ENCODE data around the gene SMPD3.

Gene SMPD3

DNA sequence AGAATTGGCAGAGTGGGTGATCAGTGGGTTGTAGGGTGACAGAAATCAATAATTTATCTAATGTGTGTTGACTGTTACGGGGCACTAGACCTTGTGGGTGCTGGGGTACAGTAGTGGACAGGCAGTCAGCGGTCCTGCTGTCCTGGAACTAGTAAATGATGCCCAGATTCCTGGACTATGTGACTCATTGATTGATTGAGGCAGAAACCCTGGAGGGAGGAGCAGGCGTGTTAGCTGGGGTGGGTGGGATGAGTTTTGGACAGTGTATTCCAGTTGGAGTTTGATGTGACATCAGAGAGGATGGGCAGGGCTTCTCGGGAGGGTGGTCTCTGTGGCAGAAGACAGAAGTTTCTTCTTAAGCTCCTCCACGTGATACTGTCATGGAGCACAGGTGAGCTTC, 113.1 kb downstream of the SMPD3 start:
- DNase-seq (ENCODE audit: low read depth in 2 of 2) = no peak

GRCh38 chr16:68332411-68333121, 115.7 kb downstream of the SMPD3 start:
- DNase-seq (ENCODE audit: low read depth in 2 of 2) = no peak

DNA sequence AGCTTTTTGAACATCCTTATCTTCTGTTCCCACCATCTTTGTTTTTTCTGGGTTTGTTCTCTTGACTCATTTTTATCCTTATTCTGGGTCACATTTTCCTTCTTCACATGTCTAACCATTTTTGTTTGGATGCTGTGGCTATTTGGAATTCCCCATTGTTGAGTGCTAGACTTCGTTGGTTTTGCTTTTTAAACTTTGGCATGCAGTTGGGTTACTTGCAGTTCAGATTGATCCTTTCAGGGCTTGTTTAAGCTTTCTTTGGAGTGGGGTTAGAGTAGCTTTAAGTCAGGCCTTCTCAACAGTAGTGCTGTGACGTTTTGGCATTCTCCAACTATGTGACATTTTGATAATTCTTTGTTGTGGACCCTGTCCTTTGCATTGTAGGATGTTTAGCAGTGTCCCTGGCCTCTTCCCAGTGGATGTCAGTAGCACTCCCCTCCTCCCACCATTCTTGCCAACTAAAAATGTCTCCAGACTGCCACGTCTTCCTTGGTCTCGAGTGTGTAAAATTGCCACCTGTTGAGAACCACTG, 116.4 kb downstream of the SMPD3 start:
- no peak for DNase-seq (ENCODE audit: low read depth in 2 of 2)

DNA sequence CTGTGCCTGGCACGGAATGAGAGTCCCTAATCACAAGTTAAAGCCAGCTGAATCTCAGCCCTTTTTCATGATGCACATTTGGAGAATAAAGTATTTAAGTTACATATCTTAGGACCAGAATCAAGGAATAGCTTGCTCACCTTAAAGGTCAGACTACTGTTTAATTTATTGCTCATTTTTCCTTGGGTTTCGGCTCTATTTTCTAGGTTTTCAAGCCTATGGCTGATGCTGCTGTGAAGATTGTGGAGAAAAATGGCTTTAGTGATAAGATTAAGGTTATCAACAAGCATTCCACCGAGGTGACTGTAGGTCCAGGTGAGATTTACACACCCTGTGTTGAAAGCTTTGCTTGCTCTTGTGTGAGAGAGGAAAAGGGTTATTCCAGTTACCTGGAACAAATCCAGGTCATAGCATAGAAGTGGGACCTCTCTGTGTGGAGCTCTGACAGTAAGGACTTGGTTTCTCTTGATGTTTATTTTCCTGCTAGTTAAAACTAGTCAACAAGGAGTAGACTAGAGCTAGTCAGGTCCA, 119.4 kb downstream of the SMPD3 start:
- no peak for DNase-seq (ENCODE audit: low read depth in 2 of 2)

DNA sequence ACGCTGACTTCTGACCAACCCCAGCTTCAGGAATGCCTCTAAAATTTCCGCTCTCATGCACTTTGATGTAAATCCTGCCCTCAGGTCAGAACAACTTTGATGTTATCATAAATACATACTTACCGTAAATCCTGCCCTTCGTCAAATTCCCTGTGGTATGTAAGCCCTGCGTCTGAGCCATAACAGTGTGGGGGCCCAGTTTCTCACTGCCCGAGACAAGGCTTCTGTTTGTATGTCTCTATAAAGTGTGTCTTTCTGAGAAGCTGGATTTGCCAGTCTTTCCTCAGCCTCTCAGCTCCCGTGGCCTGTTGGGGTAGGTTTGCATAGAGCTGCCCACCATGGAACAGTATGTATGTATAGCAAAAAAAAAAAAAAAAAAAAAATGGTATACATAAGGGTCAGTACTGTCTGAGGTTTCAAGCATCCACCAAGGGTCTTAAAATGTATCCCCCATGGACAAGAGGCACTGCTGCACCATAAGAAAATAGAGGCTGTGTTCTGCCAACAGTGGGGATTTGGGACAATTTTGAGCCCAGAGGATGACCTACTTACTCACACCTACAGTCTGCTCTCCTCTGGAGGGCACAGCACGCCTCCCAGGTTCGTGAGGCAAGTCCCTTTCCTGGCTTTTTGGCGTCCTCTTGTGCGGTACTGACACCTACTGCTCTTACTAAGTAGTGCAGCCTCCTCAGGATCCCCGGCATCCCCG, 120.0 kb downstream of the SMPD3 start:
- DNase-seq (ENCODE audit: low read depth in 2 of 2) = peak; percentile 64 to 67

DNA sequence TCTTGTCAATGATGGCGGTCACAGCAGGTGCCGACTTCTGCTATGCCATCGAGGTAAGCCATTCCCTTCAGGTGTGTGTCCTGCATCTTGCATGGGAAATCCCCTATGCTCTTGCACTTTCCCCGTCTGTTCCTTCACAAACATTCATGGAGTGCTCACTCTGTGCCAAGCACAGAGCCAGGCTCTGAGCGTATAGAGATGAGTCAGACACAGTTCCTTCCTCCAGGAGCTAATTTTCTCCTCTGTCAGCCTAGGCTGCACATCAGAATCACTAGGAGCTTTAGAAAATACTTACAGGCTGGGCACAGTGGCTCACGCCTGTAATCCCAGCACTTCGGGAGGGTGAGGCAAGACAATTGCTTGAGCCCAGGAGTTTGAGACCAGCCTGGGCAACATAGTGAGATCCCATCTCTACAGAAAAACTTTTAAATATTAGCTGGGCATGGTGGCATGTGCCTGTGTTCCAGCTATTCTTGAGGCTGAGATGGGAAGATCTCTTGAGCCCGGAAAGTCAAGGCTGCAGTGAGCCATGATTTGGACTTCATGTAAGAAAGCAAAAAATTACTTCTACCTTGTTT, 123.4 kb downstream of the SMPD3 start:
- no peak for DNase-seq (ENCODE audit: low read depth in 2 of 2)

DNA sequence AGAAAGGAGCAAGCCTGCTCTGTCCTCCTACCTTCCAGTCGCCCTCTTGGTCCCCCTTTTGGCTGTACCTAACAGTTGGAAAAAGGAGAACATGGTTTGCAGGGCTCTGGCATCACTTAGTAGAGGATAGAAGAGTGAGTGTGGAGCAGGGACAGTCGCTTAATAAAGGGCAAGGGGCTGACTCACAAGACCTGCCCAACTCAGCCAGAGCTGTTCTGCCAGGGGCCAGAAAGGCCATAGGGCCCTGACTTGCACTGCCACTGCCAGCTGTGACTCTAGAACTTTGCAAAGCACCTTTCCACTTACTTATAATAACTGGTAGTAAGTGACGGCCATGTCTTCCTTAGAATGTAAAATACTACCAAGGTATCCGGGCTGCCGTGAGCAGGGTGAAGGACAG, 124.0 kb downstream of the SMPD3 start:
- DNase-seq (ENCODE audit: low read depth in 2 of 2) = no peak

DNA sequence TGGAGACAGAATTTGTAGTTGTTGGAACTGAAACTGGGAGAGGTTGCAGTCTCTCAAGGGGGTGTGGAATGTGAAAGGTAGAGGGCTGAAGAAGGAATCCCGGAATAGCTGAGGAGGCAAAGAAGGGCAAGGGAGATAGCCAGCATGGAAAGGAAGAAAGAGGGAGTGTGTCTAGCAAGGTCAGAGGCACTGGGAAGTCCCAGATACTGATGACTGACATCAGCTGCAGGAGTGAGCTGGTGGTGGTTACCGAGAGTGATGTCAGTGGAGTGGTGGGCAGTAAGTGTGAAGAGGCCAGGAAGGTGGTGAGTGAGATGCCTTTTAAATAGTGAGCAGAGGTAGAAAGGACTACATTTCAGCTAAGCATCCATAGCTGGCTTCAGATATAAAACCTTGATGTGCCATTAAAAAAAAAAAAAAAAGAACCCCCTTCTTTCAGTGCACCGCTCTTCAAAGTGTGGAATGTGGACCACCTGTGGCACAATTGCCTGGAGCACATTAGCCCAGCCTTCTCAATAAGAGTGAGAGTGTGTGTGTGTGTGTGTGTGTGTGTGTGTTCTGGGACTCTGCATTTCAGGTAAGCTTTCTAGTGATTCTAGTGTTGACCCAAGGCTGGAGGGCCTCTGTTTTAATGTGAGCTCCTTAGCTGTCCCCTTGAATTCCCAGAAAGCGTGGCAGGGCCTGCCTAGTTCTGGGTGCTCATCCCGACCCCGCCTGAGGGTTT, 129.0 kb downstream of the SMPD3 start:
- DNase-seq (ENCODE audit: low read depth in 2 of 2) = peak in 1 of 2 donors; percentile 24

DNA sequence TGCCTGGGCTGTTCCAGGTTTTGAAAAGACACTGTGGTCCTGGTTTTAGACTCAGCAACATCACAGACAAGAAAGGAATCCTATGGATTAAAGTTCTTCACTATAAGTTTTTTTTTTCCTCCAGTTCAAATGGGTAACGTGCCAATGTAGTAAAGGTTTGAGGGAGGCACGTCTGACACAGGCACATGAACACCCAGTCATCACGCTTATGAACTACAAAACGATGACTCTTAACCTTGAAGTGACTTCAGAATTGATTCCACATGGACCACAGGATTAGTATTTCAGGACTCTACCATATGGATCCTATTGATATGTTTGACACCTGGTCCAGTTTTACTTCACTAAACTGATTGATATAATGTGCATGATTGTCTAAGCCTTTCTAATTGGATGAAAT, 135.2 kb downstream of the SMPD3 start:
- no peak for DNase-seq (ENCODE audit: low read depth in 2 of 2)

DNA sequence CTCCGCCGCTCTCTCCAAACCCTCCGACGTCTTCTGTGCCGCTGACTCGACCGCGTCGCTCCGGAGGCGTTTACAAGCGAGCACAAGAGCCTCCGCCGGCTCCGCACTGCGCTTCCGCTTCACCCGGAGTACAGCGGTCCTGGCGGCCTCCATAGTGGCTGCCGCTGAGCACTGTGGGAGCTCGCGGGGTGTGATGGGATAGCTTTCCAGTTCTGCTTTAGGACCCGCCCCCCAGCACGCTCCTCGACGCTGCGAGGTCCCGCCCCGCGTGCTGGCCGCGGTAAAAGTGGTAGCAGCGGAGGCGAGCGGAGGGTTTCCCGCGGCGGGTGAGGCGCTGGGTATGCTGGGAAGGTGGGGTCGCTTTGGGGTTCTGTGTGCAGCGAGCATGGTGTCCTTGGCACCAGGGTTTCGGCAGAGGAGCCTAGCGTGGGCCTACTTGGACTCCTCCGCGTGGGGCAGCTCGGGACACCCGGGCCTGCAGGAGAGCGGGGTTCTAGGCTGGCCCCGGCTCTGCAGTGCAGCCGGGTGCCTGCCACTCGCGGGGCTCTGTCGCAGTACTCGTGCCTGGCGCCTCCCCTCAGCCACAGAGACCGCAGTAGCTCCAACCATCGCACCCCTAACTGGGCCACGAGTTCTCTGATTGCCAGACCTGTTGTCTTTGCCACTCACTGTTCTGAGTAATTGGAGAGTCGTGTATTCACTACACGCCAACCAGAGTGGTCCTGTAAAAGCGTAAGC, 137.4 kb downstream of the SMPD3 start, which contains the start of the genes PRMT7 and SLC7A6OS:
Gene PRMT7, plus strand, starts transcription at position 246 of the 738 bp plus-strand sequence. CDS start 4,961 bp downstream, outside the sequence.
Gene SLC7A6OS, minus strand, starts transcription at position 173 of the 738 bp plus-strand sequence. Its CDS starts 20 bp downstream, at position 153.
- peak; percentile 81 to 90 for DNase-seq (ENCODE audit: low read depth in 2 of 2)

DNA sequence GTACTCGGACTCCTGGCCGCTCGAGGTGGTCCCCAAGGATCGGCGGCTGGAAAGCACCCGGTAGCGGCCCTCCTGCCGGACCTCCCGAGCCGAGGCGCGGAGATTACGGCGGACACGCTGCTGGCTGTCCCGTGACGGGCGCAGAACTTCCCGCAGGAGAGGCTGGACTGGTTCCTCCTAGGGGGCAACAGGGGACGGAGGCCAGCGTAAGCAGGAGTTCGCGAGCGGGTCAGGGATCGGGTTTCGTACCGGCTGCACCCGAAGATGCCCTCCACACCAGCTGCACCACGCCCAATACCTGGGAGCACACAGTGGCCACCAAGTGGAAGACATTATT, 137.9 kb downstream of the SMPD3 start:
- no peak for DNase-seq (ENCODE audit: low read depth in 2 of 2)

GRCh38 chr16:68309799-68310198, 138.5 kb downstream of the SMPD3 start:
- no peak for DNase-seq (ENCODE audit: low read depth in 2 of 2)
